RWPE1 (cell line): ENCODE data around the gene RPS16.

Experiments
- CTCF ChIA-PET: fragments of 350-600 bp; sonication (Branson Sonifier 250); formaldehyde crosslinking; extraction: SDS; loops from one replicate; lab custom pipeline; 2021; lab: Yijun Ruan, JAX
- POLR2A ChIA-PET: fragments of 400-600 bp; formaldehyde crosslinking; extraction: SDS; loops from one replicate; lab custom pipeline; 2020; ENCODE audit warnings: antibody characterized with exemption; ENCODE audit not compliant: low non-redundant PET; lab: Yijun Ruan, JAX
- DNase-seq: peaks from one replicate; pipeline ENCODE4 v3.0.0; 2012; ENCODE audit warnings: low spot score
- H3K27ac ChIP-seq: fragments of 450-650 bp; 2 replicates; pipeline ENCODE4 v1.5.1; 2017
- TF ChIP-seq, protein P1 (sequence below): fragments of 450-650 bp; conservative IDR thresholded peaks from 2 replicates; pipeline ENCODE4 v1.5.1; 2017; ENCODE audit warnings: low read depth, mild to moderate bottlenecking

Gene RPS16

GRCh38 chr19:39385629-39386411 is 49.9 kb downstream of the RPS16 start:
- H3K27ac ChIP-seq, result peak overlapping the region; percentile 60
- TF ChIP-seq, protein P1, sequence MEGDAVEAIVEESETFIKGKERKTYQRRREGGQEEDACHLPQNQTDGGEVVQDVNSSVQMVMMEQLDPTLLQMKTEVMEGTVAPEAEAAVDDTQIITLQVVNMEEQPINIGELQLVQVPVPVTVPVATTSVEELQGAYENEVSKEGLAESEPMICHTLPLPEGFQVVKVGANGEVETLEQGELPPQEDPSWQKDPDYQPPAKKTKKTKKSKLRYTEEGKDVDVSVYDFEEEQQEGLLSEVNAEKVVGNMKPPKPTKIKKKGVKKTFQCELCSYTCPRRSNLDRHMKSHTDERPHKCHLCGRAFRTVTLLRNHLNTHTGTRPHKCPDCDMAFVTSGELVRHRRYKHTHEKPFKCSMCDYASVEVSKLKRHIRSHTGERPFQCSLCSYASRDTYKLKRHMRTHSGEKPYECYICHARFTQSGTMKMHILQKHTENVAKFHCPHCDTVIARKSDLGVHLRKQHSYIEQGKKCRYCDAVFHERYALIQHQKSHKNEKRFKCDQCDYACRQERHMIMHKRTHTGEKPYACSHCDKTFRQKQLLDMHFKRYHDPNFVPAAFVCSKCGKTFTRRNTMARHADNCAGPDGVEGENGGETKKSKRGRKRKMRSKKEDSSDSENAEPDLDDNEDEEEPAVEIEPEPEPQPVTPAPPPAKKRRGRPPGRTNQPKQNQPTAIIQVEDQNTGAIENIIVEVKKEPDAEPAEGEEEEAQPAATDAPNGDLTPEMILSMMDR, result no peak
- CTCF ChIA-PET, result interaction anchor here (0.6 to 1.8 kb wide), 3 partner anchors 12 to 178 kb away, joined by 3 to 8 read pairs (median 4); no protein-coding TSS in a partner anchor
- DNase-seq, result no peak
- POLR2A ChIA-PET, result no interaction called here

- POLR2A ChIA-PET, result no interaction called here
- TF ChIP-seq, protein P1, result no peak
- DNase-seq, result no peak
- peak overlapping the region; percentile 60 for H3K27ac ChIP-seq
- CTCF ChIA-PET, result interaction anchor here (0.6 to 1.8 kb wide), 3 partner anchors 12 to 178 kb away, joined by 3 to 8 read pairs (median 4); no protein-coding TSS in a partner anchor
Observed at GRCh38 chr19:39384839-39385568, 50.7 kb downstream of the RPS16 start.
